Subcutaneous abdominal adipose tissue (tissue), 5 donors: Measurements from ENCODE around the gene ABCC11.
"Not testable (repeated sequence)": the region's sequence is repeated elsewhere in the genome, so short reads cannot be mapped to it uniquely, and the experiment has no call there.

Experiments
- H3K27ac ChIP-seq: one replicate; pipeline ENCODE4 v1.7.0; 2013; ENCODE audit warnings: low read depth, mild to moderate bottlenecking, inconsistent platforms, low read length, moderate library complexity
- H3K27me3 ChIP-seq, 5 donors: one replicate each; pipeline ENCODE4 v1.7.0; 2013; ENCODE audit warnings: low read length in 5 of 5, inconsistent platforms in 1 of 5; ENCODE audit not compliant: control insufficient read depth in 5 of 5, insufficient read depth in 4 of 5
- H3K36me3 ChIP-seq, 5 donors: one replicate each; pipeline ENCODE4 v1.7.0; 2013; ENCODE audit warnings: low read length in 5 of 5; ENCODE audit not compliant: control insufficient read depth in 5 of 5, insufficient read depth in 5 of 5
- H3K4me1 ChIP-seq, 5 donors: one replicate each; pipeline ENCODE4 v1.7.0; 2013; ENCODE audit warnings: low read length in 5 of 5, mild to moderate bottlenecking in 3 of 5, moderate library complexity in 1 of 5; ENCODE audit not compliant: control insufficient read depth in 5 of 5, insufficient read depth in 5 of 5
- H3K4me3 ChIP-seq, 5 donors: one replicate each; pipeline ENCODE4 v1.7.0; 2013; ENCODE audit warnings: low read length in 5 of 5, low read depth in 1 of 5
- H3K9ac ChIP-seq, 5 donors: one replicate each; pipeline ENCODE4 v1.7.0; 2013; ENCODE audit warnings: low read length in 5 of 5, mild to moderate bottlenecking in 4 of 5, moderate library complexity in 3 of 5
- H3K9me3 ChIP-seq, 5 donors: one replicate each; pipeline ENCODE4 v1.7.0; 2013; ENCODE audit warnings: low read length in 5 of 5; ENCODE audit not compliant: control insufficient read depth in 5 of 5
- donor health status: healthy.
- donor health status: healthy.
- donor health status: healthy.
- donor health status: healthy.
- donor health status: healthy.

The ABCC11 gene

GRCh38 chr16:48256579-48257177 lies 9.3 kb upstream of the ABCC11 start:
- no peaks in the 10 kb centered on the region for H3K9me3 ChIP-seq
- H3K27ac ChIP-seq: no peak overlapping the region
- H3K36me3 ChIP-seq: peaks cover 32 to 59% (median 41%) of the 10 kb centered on the region in 5 donors
- no peak overlapping the region for H3K9ac ChIP-seq
- H3K4me3 ChIP-seq: no peak overlapping the region
- H3K4me1 ChIP-seq: peaks cover 0 to 5% (median 0%) of the 10 kb centered on the region in 5 donors
- H3K27me3 ChIP-seq: no peaks in the 10 kb centered on the region

DNA sequence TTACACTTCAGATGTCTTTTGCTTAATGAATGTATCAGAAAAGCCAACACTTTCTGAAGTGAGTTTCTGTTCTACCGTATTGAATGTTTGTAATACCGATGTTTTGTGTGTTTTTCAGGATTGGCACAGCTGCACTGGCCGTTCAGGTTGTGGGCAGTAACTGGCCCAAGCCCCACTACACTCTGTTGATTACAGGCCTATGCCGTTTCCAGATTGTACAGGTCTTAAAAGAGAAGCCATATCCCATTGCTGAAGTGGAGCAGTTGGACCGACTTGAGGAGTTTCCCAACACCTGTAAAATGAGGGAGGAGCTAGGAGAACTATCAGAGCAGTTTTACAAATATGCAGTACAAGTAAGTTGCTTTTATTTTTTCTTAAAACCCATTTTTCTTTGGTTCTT lies 4.7 kb upstream of the ABCC11 start:
- H3K9ac ChIP-seq: no peak overlapping the region
- H3K36me3 ChIP-seq: peaks cover 13 to 26% (median 18%) of the 10 kb centered on the region in 5 donors
- no peak overlapping the region for H3K4me3 ChIP-seq
- no peaks in the 10 kb centered on the region for H3K27me3 ChIP-seq
- no peak overlapping the region for H3K27ac ChIP-seq
- peaks cover 0 to 16% (median 7%) of the 10 kb centered on the region in 5 donors for H3K4me1 ChIP-seq
- H3K9me3 ChIP-seq: no peaks in the 10 kb centered on the region

GRCh38 chr16:48250520-48251278 lies 3.4 kb upstream of the ABCC11 start:
- H3K9ac ChIP-seq: no peak overlapping the region
- H3K27ac ChIP-seq: no peak overlapping the region

GRCh38 chr16:48246066-48246465 lies 1.3 kb downstream of the ABCC11 start:
- Histone ChIP-seq H3K27ac (peak overlapping the region; percentile 93), H3K27me3 (no peaks in the 10 kb centered on the region), H3K4me1 (peaks cover 0 to 38% (median 35%) of the 10 kb centered on the region in 5 donors), H3K9me3 (no peaks in the 10 kb centered on the region), H3K9ac (peak overlapping the region; percentile 22 to 99 (median 83)), H3K36me3 (no peaks in the 10 kb centered on the region), H3K4me3 (peak overlapping the region in 3 of 5 donors; percentile 5 to 34 (median 12))

More at GRCh38 chr16:48250520-48251278, 3.4 kb upstream of the ABCC11 start:
- Histone ChIP-seq H3K36me3 (peaks cover 13 to 26% (median 18%) of the 10 kb centered on the region in 5 donors), H3K9me3 (no peaks in the 10 kb centered on the region), H3K4me3 (no peak overlapping the region), H3K4me1 (peaks cover 0 to 29% (median 20%) of the 10 kb centered on the region in 5 donors), H3K27me3 (no peaks in the 10 kb centered on the region)

GRCh38 chr16:48244863-48245195 lies 2.5 kb downstream of the ABCC11 start:
- H3K27me3 ChIP-seq: no peaks in the 10 kb centered on the region
- H3K27ac ChIP-seq: peak overlapping the region; percentile 93
- H3K9ac ChIP-seq: peak overlapping the region; percentile 83 to 99 (median 98)

DNA sequence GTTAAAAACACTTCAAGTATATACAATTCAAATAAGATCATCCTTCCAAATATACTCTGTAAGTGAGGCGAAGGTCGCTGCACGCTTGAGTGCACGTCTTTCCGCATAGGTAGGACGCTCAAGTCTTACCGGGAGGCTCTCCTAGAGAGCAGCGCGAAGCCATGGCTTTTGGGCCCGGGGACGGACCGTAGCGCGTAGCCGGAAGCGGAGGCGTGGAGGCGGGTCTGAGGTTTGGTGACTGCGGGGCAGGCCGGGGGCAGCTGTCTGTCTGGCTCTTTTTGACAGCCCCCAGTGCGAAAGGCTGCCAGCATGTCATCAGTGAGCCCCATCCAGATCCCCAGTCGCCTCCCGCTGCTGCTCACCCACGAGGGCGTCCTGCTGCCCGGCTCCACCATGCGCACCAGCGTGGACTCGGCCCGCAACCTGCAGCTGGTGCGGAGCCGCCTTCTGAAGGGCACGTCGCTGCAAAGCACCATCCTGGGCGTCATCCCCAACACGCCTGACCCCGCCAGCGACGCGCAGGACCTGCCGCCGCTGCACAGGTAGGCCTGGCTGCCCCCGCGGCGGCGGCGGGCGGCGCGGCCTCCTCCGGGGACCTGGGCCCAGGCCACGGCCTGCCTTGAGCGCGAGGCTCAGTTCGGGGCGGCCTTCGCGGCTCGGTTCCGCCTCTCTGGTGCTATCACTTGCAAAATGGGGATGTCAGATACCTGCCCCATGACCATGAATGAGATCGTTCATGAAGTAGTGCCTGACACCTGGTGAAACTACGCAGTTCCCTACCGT lies 3.1 kb downstream of the ABCC11 start, which contains the start of gene LONP2:
Gene LONP2, plus strand, starts transcription at position 221 of the 783 bp plus-strand sequence. Its CDS starts 89 bp downstream, at position 310.
- Histone ChIP-seq H3K9me3 (peaks cover 0 to 3% (median 0%) of the 10 kb centered on the region in 5 donors), H3K36me3 (no peaks in the 10 kb centered on the region), H3K9ac (peak within 1 kb of the TSS; percentile 83 to 99 (median 98)), H3K27ac (peak within 1 kb of the TSS; percentile 93), H3K27me3 (no peaks in the 10 kb centered on the region), H3K4me1 (peaks cover 0 to 38% (median 32%) of the 10 kb centered on the region in 5 donors), H3K4me3 (peak within 1 kb of the TSS; percentile 77 to 99 (median 92))

More at GRCh38 chr16:48244863-48245195, 2.5 kb downstream of the ABCC11 start:
- Histone ChIP-seq H3K9me3 (peaks cover 0 to 3% (median 0%) of the 10 kb centered on the region in 5 donors), H3K4me1 (peaks cover 0 to 38% (median 32%) of the 10 kb centered on the region in 5 donors), H3K4me3 (peak overlapping the region; percentile 77 to 99 (median 92)), H3K36me3 (no peaks in the 10 kb centered on the region)

GRCh38 chr16:48240147-48240546 lies 7.2 kb downstream of the ABCC11 start:
- not testable (repeated sequence) for H3K36me3 ChIP-seq, H3K9me3 ChIP-seq, H3K27ac ChIP-seq, H3K4me1 ChIP-seq, H3K27me3 ChIP-seq, H3K4me3 ChIP-seq, H3K9ac ChIP-seq

GRCh38 chr16:48236286-48236685 lies 11.1 kb downstream of the ABCC11 start:
- Histone ChIP-seq H3K27ac (no peak overlapping the region), H3K9me3 (peaks cover 0 to 3% (median 0%) of the 10 kb centered on the region in 5 donors), H3K27me3 (no peaks in the 10 kb centered on the region), H3K36me3 (no peaks in the 10 kb centered on the region), H3K9ac (no peak overlapping the region), H3K4me3 (no peak overlapping the region), H3K4me1 (no peaks in the 10 kb centered on the region)

DNA sequence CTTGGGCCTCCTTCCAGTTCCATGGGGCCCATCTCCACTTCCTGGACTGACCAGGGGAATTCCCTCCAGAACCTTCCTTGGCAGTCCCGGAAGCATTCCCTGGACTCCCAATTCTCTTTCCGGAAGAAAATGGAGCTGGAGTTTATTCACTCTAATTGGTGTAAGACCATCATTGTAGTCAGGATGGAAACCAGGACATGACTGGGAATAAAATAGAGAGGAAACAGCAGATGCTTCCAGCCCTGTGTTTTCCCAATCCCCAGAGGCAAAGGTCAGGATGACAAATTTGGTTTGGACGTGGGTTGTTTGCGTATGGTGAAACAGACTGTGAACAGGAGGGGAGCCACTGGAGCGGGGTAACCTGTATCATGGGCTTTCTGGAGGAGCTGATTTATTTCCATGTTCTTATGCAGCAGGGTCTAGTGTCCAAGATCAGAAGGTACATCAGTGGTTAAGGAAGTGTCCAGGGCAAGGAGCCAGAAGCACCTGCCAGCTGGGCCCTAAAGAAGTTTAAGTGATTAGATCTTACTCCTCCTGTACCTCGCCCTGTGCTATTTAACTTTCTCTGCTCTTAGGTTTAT lies 11.7 kb downstream of the ABCC11 start:
- H3K9me3 ChIP-seq: peaks cover 0 to 3% (median 0%) of the 10 kb centered on the region in 5 donors
- H3K36me3 ChIP-seq: no peaks in the 10 kb centered on the region
- H3K4me1 ChIP-seq: no peaks in the 10 kb centered on the region
- H3K9ac ChIP-seq: no peak overlapping the region
- no peak overlapping the region for H3K4me3 ChIP-seq
- H3K27me3 ChIP-seq: no peaks in the 10 kb centered on the region
- no peak overlapping the region for H3K27ac ChIP-seq
